ENCODE data around the gene GAGE12D.
"Not testable (repeated sequence)": the region's sequence is repeated elsewhere in the genome, so short reads cannot be mapped to it uniquely, and the experiment has no call there.

GAGE12D gene, protein sequence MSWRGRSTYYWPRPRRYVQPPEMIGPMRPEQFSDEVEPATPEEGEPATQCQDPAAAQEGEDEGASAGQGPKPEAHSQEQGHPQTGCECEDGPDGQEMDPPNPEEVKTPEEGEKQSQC

DNA sequence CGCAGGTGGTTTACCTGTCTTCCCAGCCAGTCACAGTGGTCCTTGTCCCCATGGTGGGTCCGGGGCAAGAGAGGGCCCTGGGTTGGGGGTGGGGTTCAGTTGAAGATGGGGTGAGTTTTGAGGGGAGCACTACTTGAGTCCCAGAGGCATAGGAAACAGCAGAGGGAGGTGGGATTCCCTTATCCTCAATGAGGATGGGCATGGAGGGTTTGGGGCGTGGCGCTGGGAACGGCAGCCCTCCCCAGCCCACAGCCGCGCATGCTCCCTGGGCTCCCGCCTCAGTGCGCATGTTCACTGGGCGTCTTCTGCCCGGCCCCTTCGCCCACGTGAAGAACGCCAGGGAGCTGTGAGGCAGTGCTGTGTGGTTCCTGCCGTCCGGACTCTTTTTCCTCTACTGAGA is at the start of gene GAGE12D:
GAGE12D (plus strand) TSS at position 301 of the 400 bp plus-strand sequence. CDS start 1,155 bp downstream, outside the sequence.
- CTCF ChIA-PET, POLR2A ChIA-PET: not testable (repeated sequence)

DNA sequence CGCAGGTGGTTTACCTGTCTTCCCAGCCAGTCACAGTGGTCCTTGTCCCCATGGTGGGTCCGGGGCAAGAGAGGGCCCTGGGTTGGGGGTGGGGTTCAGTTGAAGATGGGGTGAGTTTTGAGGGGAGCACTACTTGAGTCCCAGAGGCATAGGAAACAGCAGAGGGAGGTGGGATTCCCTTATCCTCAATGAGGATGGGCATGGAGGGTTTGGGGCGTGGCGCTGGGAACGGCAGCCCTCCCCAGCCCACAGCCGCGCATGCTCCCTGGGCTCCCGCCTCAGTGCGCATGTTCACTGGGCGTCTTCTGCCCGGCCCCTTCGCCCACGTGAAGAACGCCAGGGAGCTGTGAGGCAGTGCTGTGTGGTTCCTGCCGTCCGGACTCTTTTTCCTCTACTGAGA is 9.7 kb upstream of the GAGE12D start, which contains the start of gene GAGE12C:
GAGE12C (plus strand) TSS at position 301 of the 400 bp plus-strand sequence. CDS start 1,155 bp downstream, outside the sequence.
- POLR2A ChIA-PET; CTCF ChIA-PET; DNase-seq (ENCODE audit: extremely low spot score): not testable (repeated sequence)

More for the DNA sequence above, at the start of gene GAGE12D:
- not testable (repeated sequence) for DNase-seq (ENCODE audit: extremely low spot score)

DNA sequence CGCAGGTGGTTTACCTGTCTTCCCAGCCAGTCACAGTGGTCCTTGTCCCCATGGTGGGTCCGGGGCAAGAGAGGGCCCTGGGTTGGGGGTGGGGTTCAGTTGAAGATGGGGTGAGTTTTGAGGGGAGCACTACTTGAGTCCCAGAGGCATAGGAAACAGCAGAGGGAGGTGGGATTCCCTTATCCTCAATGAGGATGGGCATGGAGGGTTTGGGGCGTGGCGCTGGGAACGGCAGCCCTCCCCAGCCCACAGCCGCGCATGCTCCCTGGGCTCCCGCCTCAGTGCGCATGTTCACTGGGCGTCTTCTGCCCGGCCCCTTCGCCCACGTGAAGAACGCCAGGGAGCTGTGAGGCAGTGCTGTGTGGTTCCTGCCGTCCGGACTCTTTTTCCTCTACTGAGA is 9.5 kb downstream of the GAGE12D start, which contains the start of gene GAGE12E:
GAGE12E (plus strand) TSS at position 301 of the 400 bp plus-strand sequence. CDS start 1,155 bp downstream, outside the sequence.
- CTCF ChIA-PET, POLR2A ChIA-PET: not testable (repeated sequence)

DNA sequence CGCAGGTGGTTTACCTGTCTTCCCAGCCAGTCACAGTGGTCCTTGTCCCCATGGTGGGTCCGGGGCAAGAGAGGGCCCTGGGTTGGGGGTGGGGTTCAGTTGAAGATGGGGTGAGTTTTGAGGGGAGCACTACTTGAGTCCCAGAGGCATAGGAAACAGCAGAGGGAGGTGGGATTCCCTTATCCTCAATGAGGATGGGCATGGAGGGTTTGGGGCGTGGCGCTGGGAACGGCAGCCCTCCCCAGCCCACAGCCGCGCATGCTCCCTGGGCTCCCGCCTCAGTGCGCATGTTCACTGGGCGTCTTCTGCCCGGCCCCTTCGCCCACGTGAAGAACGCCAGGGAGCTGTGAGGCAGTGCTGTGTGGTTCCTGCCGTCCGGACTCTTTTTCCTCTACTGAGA is 19.0 kb downstream of the GAGE12D start, which contains the start of gene GAGE12F:
GAGE12F (plus strand) TSS at position 301 of the 400 bp plus-strand sequence. CDS start 1,155 bp downstream, outside the sequence.
- POLR2A ChIA-PET; CTCF ChIA-PET; DNase-seq (ENCODE audit: extremely low spot score): not testable (repeated sequence)

More for the DNA sequence above, 9.5 kb downstream of the GAGE12D start, which contains the start of gene GAGE12E:
- not testable (repeated sequence) for DNase-seq (ENCODE audit: extremely low spot score)

DNA sequence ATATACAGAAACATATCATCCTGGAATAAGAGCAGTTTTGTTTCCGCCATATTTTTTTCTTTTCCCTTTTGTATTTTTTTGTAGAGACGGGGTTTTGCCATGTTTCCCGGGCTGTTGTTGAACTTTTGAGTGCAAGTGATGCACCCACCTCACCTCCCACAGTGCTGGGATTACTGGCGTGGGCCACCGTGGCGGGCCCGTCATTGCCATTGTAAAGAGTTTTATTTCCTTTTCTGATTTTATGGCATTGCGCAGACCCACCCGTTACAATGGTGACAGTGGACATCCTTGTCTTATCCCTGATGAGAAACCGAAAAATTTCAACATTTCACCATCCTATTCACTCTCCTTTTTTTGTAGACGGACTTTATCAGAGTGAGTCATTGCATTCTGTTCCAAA is 27.2 kb downstream of the GAGE12D start:
- DNase-seq (ENCODE audit: extremely low spot score); POLR2A ChIA-PET; CTCF ChIA-PET: not testable (repeated sequence)

DNA sequence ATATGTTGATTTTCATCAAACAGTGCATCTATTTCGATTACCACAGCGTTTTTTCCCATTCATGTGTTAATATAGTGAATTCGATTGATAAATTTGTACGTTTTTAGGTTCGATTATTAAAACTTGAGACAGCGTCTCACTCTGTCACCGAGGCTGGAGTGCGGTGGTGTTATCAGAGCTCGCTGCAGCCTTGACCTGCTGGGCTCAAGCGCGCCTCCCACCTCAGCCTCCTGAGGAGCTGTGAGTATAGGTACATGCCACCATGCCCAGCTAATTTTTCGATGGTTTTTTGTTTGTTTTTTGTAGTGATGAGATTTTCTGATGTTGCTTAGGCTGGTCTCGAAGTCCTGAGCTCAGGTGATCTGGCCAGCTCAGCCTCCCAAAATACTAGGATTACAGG is 27.6 kb downstream of the GAGE12D start:
- CTCF ChIA-PET: not testable (repeated sequence)

DNA sequence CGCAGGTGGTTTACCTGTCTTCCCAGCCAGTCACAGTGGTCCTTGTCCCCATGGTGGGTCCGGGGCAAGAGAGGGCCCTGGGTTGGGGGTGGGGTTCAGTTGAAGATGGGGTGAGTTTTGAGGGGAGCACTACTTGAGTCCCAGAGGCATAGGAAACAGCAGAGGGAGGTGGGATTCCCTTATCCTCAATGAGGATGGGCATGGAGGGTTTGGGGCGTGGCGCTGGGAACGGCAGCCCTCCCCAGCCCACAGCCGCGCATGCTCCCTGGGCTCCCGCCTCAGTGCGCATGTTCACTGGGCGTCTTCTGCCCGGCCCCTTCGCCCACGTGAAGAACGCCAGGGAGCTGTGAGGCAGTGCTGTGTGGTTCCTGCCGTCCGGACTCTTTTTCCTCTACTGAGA is 28.6 kb downstream of the GAGE12D start, which contains the start of gene GAGE12G:
GAGE12G (plus strand) TSS at position 301 of the 400 bp plus-strand sequence. CDS start 1,155 bp downstream, outside the sequence.
- CTCF ChIA-PET; DNase-seq (ENCODE audit: extremely low spot score); POLR2A ChIA-PET: not testable (repeated sequence)

More for the DNA sequence above, 27.6 kb downstream of the GAGE12D start:
- DNase-seq (ENCODE audit: extremely low spot score); POLR2A ChIA-PET: not testable (repeated sequence)

DNA sequence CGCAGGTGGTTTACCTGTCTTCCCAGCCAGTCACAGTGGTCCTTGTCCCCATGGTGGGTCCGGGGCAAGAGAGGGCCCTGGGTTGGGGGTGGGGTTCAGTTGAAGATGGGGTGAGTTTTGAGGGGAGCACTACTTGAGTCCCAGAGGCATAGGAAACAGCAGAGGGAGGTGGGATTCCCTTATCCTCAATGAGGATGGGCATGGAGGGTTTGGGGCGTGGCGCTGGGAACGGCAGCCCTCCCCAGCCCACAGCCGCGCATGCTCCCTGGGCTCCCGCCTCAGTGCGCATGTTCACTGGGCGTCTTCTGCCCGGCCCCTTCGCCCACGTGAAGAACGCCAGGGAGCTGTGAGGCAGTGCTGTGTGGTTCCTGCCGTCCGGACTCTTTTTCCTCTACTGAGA is 38.1 kb downstream of the GAGE12D start, which contains the start of gene GAGE12H:
GAGE12H (plus strand) TSS at position 301 of the 400 bp plus-strand sequence. CDS start 1,155 bp downstream, outside the sequence.
- CTCF ChIA-PET; DNase-seq (ENCODE audit: extremely low spot score); POLR2A ChIA-PET: not testable (repeated sequence)

DNA sequence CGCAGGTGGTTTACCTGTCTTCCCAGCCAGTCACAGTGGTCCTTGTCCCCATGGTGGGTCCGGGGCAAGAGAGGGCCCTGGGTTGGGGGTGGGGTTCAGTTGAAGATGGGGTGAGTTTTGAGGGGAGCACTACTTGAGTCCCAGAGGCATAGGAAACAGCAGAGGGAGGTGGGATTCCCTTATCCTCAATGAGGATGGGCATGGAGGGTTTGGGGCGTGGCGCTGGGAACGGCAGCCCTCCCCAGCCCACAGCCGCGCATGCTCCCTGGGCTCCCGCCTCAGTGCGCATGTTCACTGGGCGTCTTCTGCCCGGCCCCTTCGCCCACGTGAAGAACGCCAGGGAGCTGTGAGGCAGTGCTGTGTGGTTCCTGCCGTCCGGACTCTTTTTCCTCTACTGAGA is 47.7 kb downstream of the GAGE12D start, which contains the start of gene GAGE2A:
GAGE2A (plus strand) TSS at position 301 of the 400 bp plus-strand sequence. CDS start 1,155 bp downstream, outside the sequence.
- POLR2A ChIA-PET; DNase-seq (ENCODE audit: extremely low spot score); CTCF ChIA-PET: not testable (repeated sequence)

DNA sequence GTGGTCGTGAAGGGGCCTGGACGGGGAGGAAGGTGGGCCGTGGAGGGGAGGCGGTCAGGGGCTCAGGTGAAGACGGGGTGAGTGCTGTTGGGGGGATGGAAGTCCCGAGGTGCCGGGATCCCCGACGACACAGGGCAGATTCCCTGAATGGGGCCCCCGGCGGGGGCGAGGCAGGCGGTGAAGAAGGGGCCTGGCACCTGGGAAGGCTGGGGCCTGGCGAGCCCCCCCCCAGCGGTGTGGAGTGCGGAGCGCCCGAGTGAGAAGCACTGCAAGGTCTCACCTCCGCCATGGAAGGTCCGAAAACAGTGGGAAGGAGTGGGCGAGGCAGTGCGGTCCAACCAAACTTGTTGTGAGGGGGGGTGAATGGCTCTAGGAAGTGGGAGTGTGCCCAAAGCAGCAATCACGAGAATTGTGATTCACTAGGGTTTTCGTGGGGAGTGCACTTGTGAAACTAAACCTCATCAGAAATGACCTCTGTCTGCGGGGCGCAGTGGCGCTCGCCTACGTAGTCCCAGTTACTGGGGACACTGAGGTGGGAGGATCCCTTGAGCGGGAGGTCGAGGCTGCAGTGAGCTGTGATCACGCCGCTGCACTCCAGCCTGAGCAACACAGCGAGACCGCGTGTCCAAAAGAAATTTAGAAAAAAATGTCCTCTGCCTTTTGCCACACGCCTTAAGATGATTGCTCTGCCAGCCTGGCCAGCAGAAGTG is 48.4 kb downstream of the GAGE12D start:
- DNase-seq (ENCODE audit: extremely low spot score); POLR2A ChIA-PET; CTCF ChIA-PET: not testable (repeated sequence)

DNA sequence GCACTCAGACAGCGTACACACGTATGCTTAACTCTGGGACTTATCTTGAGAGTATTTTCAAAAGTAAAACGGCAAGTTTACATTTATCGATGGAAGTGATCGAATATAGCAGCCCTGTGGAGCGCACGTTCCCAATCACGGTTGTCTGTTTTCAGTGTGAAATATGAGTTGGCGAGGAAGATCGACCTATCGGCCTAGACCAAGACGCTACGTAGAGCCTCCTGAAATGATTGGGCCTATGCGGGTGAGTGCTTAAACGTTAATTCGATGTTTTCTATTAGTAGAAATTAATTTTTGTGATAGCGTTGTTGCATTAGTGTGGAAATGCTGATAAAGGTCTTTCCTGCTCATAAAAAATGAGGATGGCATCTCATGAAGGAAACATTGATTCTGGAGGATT is 49.0 kb downstream of the GAGE12D start:
- DNase-seq (ENCODE audit: extremely low spot score); POLR2A ChIA-PET; CTCF ChIA-PET: not testable (repeated sequence)
